B cell (primary cell): Measurements from ENCODE around the gene FCGBP. TPM values are rescaled to one million over a fixed set of nuclear protein-coding genes. Genes with fewer than 3 reads are reported as not detected.

Experiments
- ATAC-seq: fragments of 200-7000 bp; cut with Tn5 transposase; one replicate; pipeline ENCODE4 v1.10.0; 2021; ENCODE audit warnings: low read depth, mild to moderate bottlenecking, moderate number of reproducible peaks, moderate library complexity
- CTCF ChIA-PET: fragments of 350-600 bp; sonication (Branson Sonifier 250); formaldehyde crosslinking; loops from one replicate; lab custom pipeline; 2021; ENCODE audit warnings: antibody characterized with exemption, inconsistent platforms; lab: Charles Lee
- POLR2A ChIA-PET: fragments of 350-600 bp; sonication (Branson Sonifier 250); formaldehyde crosslinking; loops from one replicate; lab custom pipeline; 2021; ENCODE audit warnings: antibody characterized with exemption; lab: Charles Lee
- DNase-seq: peaks from one replicate; pipeline ENCODE4 v3.0.0; 2013
- H2AFZ ChIP-seq: 2 replicates; pipeline ENCODE4 v1.6.1; 2012; ENCODE audit warnings: mild to moderate bottlenecking, low read depth, low read length; ENCODE audit not compliant: insufficient read depth, poor library complexity, severe bottlenecking
- H3K27ac ChIP-seq, 2 donors: 1 replicate in 1 of 2; 2 replicates in 1 of 2; pipeline ENCODE4 v1.5.1; 2012 to 2013; ENCODE audit warnings: low read length in 2 of 2, mild to moderate bottlenecking in 2 of 2, moderate library complexity in 1 of 2
- H3K27me3 ChIP-seq, 4 experiments: fragments of 200-600 bp in 1 of 4; sonication (generic) in 1 of 4; replicated peaks in 1 of 4; 1 replicate in 2 of 4; 2 replicates in 2 of 4; pipeline versions ENCODE4 v1.6.1 to v1.7.0; 2013 to 2016; ENCODE audit warnings: low read length in 3 of 4, mild to moderate bottlenecking in 2 of 4, mixed read lengths in 1 of 4, moderate library complexity in 1 of 4; ENCODE audit not compliant: insufficient read depth in 4 of 4, control insufficient read depth in 3 of 4; ENCODE audit errors: control extremely low read depth in 1 of 4
- H3K36me3 ChIP-seq, 2 experiments: replicated peaks in 1 of 2; 1 replicate in 1 of 2; 2 replicates in 1 of 2; pipeline versions ENCODE4 v1.6.1 to v1.7.1; 2013; ENCODE audit warnings: low read length in 1 of 2; ENCODE audit not compliant: insufficient read depth in 2 of 2, control insufficient read depth in 1 of 2; ENCODE audit errors: control extremely low read depth in 1 of 2, extremely low read depth in 1 of 2
- H3K4me1 ChIP-seq, 2 donors: fragments of 200-600 bp in 1 of 2; sonication (generic) in 1 of 2; 1 replicate in 1 of 2; 2 replicates in 1 of 2; pipeline versions ENCODE4 v1.5.1 to v1.6.1; 2013 to 2017; ENCODE audit warnings: low read length in 2 of 2; ENCODE audit not compliant: control insufficient read depth in 2 of 2, insufficient read depth in 2 of 2
- H3K4me2 ChIP-seq: replicated peaks from 2 replicates; pipeline ENCODE3; 2012; ENCODE audit warnings: mild to moderate bottlenecking, low read depth, low read length; ENCODE audit not compliant: poor library complexity, severe bottlenecking
- H3K4me3 ChIP-seq, 5 experiments: fragments of 200-600 bp in 1 of 5; sonication (generic) in 1 of 5; 1 replicate in 3 of 5; 2 replicates in 2 of 5; pipeline versions ENCODE4 v1.5.1 to v1.7.0; 2011 to 2016; ENCODE audit warnings: low read length in 4 of 5, mild to moderate bottlenecking in 4 of 5, low read depth in 2 of 5, control low read depth in 1 of 5, moderate library complexity in 1 of 5; ENCODE audit not compliant: insufficient read depth in 1 of 5; ENCODE audit errors: control extremely low read depth in 1 of 5, extremely low read depth in 1 of 5
- H3K79me2 ChIP-seq: fragments of 200-600 bp; sonication (generic); one replicate; pipeline ENCODE4 v1.6.0; 2016; ENCODE audit warnings: low read length; ENCODE audit not compliant: control insufficient read depth, insufficient read depth
- H3K9ac ChIP-seq: fragments of 200-600 bp; sonication (generic); 2 replicates; pipeline ENCODE4 v1.6.1; 2017; ENCODE audit warnings: mild to moderate bottlenecking, low read length, moderate library complexity
- H3K9me3 ChIP-seq, 3 donors: one replicate each; pipeline versions ENCODE4 v1.6.1 to v1.7.1; 2013; ENCODE audit warnings: low read length in 2 of 3; ENCODE audit not compliant: control insufficient read depth in 2 of 3, insufficient read depth in 1 of 3; ENCODE audit errors: control extremely low read depth in 1 of 3
- H4K20me1 ChIP-seq: 2 replicates; pipeline ENCODE4 v1.6.0; 2012; ENCODE audit warnings: mild to moderate bottlenecking, low read length; ENCODE audit not compliant: insufficient read depth, control insufficient read depth, poor library complexity, severe bottlenecking
- H3K27ac Mint-ChIP-seq: one replicate; pipeline ENCODE4 v1.8.0; 2021; ENCODE audit warnings: mixed read lengths
- H3K27me3 Mint-ChIP-seq: one replicate; pipeline ENCODE4 v1.8.0; 2021; ENCODE audit warnings: mixed read lengths
- H3K4me1 Mint-ChIP-seq: one replicate; pipeline ENCODE4 v1.8.0; 2021; ENCODE audit warnings: mixed read lengths
- H3K4me3 Mint-ChIP-seq: one replicate; pipeline ENCODE4 v1.8.0; 2021; ENCODE audit warnings: mixed read lengths
- H3K9me3 Mint-ChIP-seq: one replicate; pipeline ENCODE4 v1.8.0; 2022; ENCODE audit warnings: mixed read lengths; ENCODE audit not compliant: insufficient read depth
- CTCF ChIP-seq: fragments of 200-600 bp; IDR thresholded peaks from one replicate; pipeline ENCODE4 v1.8.0; 2022; ENCODE audit warnings: antibody characterized with exemption, mild to moderate bottlenecking
- EZH2 ChIP-seq: IDR thresholded peaks from 2 replicates; pipeline ENCODE4 v1.6.1; 2012; ENCODE audit warnings: borderline replicate concordance, low read depth, mild to moderate bottlenecking, moderate library complexity, low read length; ENCODE audit not compliant: insufficient read depth, poor library complexity, severe bottlenecking
- WGBS: methylation state at CpG from one replicate; pipeline ENCODE4 v1.1.5; 2013; ENCODE audit warnings: missing lambda C conversion rate; ENCODE audit not compliant: insufficient coverage; 5-methylcytosine and 5-hydroxymethylcytosine counted together
- intact Hi-C: fragments of 100-400 bp; cut with micrococcal nuclease; formaldehyde crosslinking; loops from one replicate; pipeline ENCODE4 v1.10.0; 2022
- polyA plus RNA-seq: library from polyadenylated mRNA; depleted of rRNA; stranded (reverse); fragments of >200 nt; gene quantifications from 2 replicates; pipeline ENCODE4 v1.2.3, GENCODE V29; 2012
- total RNA-seq, 2 donors: library from RNA; stranded (reverse); fragments of 120-200 nt in 1 of 2; gene quantifications; 1 replicate in 1 of 2; 2 replicates in 1 of 2; pipeline versions ENCODE4 v1.2.3 to v1.2.4, GENCODE V29; 2013 to 2022

Gene FCGBP
- total and polyA plus RNA-seq, 2 donors (not counting 1 experiment from before 2014, with no cell fraction given), result 5.7 to 22.9 TPM

DNA sequence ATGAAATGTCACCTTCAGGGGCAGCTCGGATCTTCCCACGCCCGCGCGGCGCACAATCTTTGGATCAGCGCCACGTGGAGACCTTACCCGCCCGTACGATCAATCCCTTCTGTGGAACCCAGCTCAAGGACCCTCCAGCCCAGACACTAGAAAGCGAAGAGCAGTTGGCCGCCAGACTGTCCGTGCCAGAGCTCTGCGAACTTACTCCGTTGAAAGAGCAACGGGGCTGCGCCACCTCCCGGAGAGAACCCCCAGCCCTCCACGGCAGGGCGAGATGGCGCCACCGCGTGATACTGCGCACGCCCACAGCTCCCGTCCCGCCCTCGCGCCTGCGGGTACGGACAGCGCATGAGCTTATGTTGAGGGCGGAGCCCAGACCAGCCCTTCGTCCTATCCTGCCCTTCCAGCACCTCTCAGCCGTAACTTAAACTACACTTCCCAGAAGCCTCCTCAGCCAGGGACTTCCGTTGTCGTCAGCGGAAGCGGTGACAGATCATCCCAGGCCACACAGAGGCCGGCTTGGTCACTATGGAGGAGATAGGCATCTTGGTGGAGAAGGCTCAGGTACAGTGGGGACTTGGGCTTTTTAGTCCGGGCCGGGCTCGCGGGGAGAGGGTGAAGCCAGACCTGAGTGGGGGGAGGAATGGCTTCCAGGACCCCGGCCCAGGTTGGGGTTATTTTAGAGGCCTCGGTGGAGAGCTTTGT is 36.4 kb upstream of the FCGBP start, which contains the start of gene PSMC4:
PSMC4 (plus strand) TSS at position 491 of the 705 bp plus-strand sequence; CDS start at position 529, 38 bp downstream.
- peak within 1 kb of the TSS; percentile 98 for H3K9ac ChIP-seq
- ChIA-PET POLR2A (interaction anchor here (0.6 to 2.2 kb wide), 9 partner anchors 11 to 783 kb away, joined by 3 to 29 read pairs (median 10); partner anchors contain the start of genes DYRK1B and ZNF546), CTCF (interaction anchor here (0.6 to 4.3 kb wide), 40 partner anchors 9 to 450 kb away, joined by 3 to 77 read pairs (median 6); partner anchors contain the start of genes DYRK1B, FBL, FCGBP and ZNF546)
- no peaks in the 10 kb centered on the region for H3K27me3 ChIP-seq
- H3K4me3 ChIP-seq, result peak within 1 kb of the TSS; percentile 76 to 96 (median 89)
- H4K20me1 ChIP-seq, result peaks cover 14% of the 10 kb centered on the region
- Mint-ChIP-seq H3K9me3 (no peaks in the 10 kb centered on the region), H3K4me1 (peaks cover 48% of the 10 kb centered on the region), H3K4me3 (peak within 1 kb of the TSS; percentile 92), H3K27me3 (no peaks in the 10 kb centered on the region), H3K27ac (peak within 1 kb of the TSS; percentile 94)
- no peaks in the 10 kb centered on the region for H3K9me3 ChIP-seq
- intact Hi-C loops, result loop anchor here (1.0 to 5.0 kb wide), 10 partner anchors 18 to 580 kb away; partner anchors contain the start of genes FBL, MED29, PAF1 and ZNF780A
- TF ChIP-seq CTCF (peak; percentile 83), EZH2 (no peak)
- peak within 1 kb of the TSS; percentile 87 to 95 for H3K27ac ChIP-seq
- peak within 1 kb of the TSS; percentile 95 for H2AFZ ChIP-seq
- DNase-seq (peak; percentile 99), ATAC-seq (peak; percentile 97)
- peaks cover 23 to 25% of the 10 kb centered on the region in 2 donors for H3K4me1 ChIP-seq
- peaks cover 32% of the 10 kb centered on the region for H3K79me2 ChIP-seq
- under 1% methylated on average over 45 of the region's 47 CpGs for WGBS
- H3K36me3 ChIP-seq, result peaks cover 1 to 34% of the 10 kb centered on the region in 2 experiments
- H3K4me2 ChIP-seq, result peak within 1 kb of the TSS; percentile 88
